ENCODE results near the gene EPDR1. TPM values are rescaled to one million over a fixed set of nuclear protein-coding genes. Genes with fewer than 3 reads are reported as not detected.

EPDR1 gene
- total RNA-seq, 3 donors from 2014 or later (not counting 1 experiment from before 2014, with no cell fraction given) = 1.4 to 2.1 (median 2.0) TPM

DNA sequence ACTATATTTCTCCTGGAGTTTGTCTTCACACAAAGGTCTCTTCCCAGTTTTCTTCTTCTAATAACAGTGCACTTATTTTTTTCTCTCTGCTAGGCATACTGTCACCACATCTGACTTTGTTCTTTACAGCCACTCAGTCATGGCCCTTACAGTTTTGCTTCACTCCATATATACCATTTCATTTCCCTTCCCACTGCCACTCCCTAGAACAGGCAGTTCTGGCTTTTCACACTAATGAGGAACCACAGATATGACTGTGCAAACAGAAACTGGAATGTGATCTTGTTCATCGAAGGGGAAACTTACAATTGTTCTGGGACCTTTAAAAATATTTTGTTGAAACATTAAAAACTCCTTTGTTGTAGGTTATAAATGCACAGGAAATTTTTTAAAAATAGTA is 67.3 kb downstream of the EPDR1 start:
- no peak overlapping the region for H3K27ac ChIP-seq (ENCODE audit: low read length)
- Mint-ChIP-seq H3K9me3 (no peaks in the 10 kb centered on the region), H3K36me3 (no peaks in the 10 kb centered on the region), H3K27me3 (ENCODE audit: low read depth in 2 of 2) (peaks cover 19% of the 10 kb centered on the region in 2 donors), H3K4me3 (no peak overlapping the region), H3K4me1 (no peaks in the 10 kb centered on the region), H3K27ac (no peak overlapping the region)
- ATAC-seq (no peak), DNase-seq (no peak)
- H3K4me1 ChIP-seq (ENCODE audit: control insufficient read depth, insufficient read depth, low read length) = no peaks in the 10 kb centered on the region
- no peak overlapping the region for H3K4me3 ChIP-seq (ENCODE audit: low read length)
- H3K36me3 ChIP-seq (ENCODE audit: control insufficient read depth, insufficient read depth, low read length) = no peaks in the 10 kb centered on the region
- TF ChIP-seq, protein P1, sequence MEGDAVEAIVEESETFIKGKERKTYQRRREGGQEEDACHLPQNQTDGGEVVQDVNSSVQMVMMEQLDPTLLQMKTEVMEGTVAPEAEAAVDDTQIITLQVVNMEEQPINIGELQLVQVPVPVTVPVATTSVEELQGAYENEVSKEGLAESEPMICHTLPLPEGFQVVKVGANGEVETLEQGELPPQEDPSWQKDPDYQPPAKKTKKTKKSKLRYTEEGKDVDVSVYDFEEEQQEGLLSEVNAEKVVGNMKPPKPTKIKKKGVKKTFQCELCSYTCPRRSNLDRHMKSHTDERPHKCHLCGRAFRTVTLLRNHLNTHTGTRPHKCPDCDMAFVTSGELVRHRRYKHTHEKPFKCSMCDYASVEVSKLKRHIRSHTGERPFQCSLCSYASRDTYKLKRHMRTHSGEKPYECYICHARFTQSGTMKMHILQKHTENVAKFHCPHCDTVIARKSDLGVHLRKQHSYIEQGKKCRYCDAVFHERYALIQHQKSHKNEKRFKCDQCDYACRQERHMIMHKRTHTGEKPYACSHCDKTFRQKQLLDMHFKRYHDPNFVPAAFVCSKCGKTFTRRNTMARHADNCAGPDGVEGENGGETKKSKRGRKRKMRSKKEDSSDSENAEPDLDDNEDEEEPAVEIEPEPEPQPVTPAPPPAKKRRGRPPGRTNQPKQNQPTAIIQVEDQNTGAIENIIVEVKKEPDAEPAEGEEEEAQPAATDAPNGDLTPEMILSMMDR (IDR thresholded peaks at IDR 0.05) = no peak
- intact Hi-C loops (cut with micrococcal nuclease) = no loop called here
- WGBS (ENCODE audit: insufficient coverage) = no CpG with 5 or more reads among the region's 1 CpG
- no peaks in the 10 kb centered on the region for H3K27me3 ChIP-seq (ENCODE audit: control insufficient read depth, insufficient read depth, low read length)
- no peaks in the 10 kb centered on the region for H3K9me3 ChIP-seq (ENCODE audit: control insufficient read depth, insufficient read depth, low read length)

DNA sequence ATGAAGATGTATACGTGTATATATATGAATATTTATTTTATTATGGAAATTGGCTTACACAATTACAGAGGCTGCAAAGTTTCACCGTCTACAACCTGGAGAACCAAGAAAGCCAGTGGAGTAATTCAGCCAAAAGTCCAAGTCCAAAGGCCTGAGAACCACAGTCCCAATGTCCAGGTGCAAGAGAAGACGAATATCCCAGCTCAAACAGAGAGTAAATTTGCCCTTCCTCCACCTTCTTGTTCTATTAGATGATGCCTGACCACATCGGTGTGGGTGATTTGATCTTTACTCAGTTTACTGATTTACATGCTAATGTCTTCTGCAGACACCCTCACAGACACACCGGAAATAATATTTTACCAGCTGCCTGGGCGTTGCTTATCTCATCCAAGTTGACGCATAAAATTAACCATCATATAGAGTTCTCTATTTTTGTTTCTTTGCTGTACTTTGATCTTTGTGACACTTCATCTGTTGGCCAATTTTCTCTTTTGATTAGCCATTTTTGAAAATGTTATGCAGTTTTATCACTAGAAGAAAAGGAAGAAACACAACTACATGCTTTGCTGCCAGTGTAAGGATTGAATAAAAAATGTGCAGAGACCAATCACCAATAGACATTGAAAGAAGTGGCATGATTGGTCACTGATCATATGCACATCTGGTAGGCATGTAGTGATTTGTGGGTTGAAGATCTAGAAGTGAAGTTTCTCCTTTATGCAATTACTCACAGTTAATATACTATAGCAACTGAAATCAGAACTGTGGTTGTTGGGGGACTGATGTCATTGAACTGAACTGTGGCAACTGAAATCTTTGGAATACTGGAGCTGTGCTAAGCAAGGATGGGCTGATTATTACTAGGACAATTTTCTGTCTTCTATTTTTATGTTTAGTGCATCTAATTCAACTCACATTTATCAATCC is 68.5 kb downstream of the EPDR1 start:
- H3K4me3 ChIP-seq (ENCODE audit: low read length) = no peak overlapping the region
- H3K4me1 ChIP-seq (ENCODE audit: control insufficient read depth, insufficient read depth, low read length) = no peaks in the 10 kb centered on the region
- Mint-ChIP-seq H3K9me3 (no peaks in the 10 kb centered on the region), H3K27me3 (ENCODE audit: low read depth in 2 of 2) (peaks cover 6 to 10% of the 10 kb centered on the region in 2 donors), H3K27ac (no peak overlapping the region), H3K36me3 (no peaks in the 10 kb centered on the region), H3K4me3 (no peak overlapping the region), H3K4me1 (no peaks in the 10 kb centered on the region)
- ATAC-seq (no peak), DNase-seq (no peak)
- no peaks in the 10 kb centered on the region for H3K36me3 ChIP-seq (ENCODE audit: control insufficient read depth, insufficient read depth, low read length)
- H3K27ac ChIP-seq (ENCODE audit: low read length) = no peak overlapping the region
- TF ChIP-seq, protein P1 (IDR thresholded peaks at IDR 0.05) = no peak
- H3K9me3 ChIP-seq (ENCODE audit: control insufficient read depth, insufficient read depth, low read length) = no peaks in the 10 kb centered on the region
- WGBS (ENCODE audit: insufficient coverage) = 87% methylated on average over 6 of the region's 7 CpGs
- intact Hi-C loops (cut with micrococcal nuclease) = no loop called here
- H3K27me3 ChIP-seq (ENCODE audit: control insufficient read depth, insufficient read depth, low read length) = no peaks in the 10 kb centered on the region

DNA sequence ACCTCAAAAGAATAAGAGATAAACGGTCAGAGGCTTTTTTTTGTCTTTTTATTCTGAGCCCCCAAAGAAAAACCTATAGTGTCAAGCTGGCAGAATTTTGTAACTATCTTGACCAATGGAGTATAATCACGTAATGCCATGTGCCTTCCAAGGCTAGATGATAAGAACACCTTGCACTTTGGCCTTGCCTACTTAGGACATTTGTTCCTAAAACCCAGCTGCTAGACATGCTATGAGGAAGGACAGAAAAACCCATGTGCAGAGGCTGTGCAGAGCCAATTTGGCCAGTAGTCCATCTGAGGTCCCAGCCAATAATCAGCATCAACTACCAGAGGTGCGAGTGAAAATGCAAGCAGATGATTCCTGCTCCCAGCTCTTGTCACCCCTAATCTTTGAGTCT is 69.9 kb downstream of the EPDR1 start:
- H3K27ac ChIP-seq (ENCODE audit: low read length) = no peak overlapping the region
- DNase-seq (no peak), ATAC-seq (no peak)
- intact Hi-C loops (cut with micrococcal nuclease) = no loop called here
- no peaks in the 10 kb centered on the region for H3K36me3 ChIP-seq (ENCODE audit: control insufficient read depth, insufficient read depth, low read length)
- no peaks in the 10 kb centered on the region for H3K4me1 Mint-ChIP-seq
- no peaks in the 10 kb centered on the region for H3K9me3 Mint-ChIP-seq
- no peak overlapping the region for H3K4me3 Mint-ChIP-seq
- H3K4me1 ChIP-seq (ENCODE audit: control insufficient read depth, insufficient read depth, low read length) = no peaks in the 10 kb centered on the region
- WGBS (ENCODE audit: insufficient coverage) = 82% methylated on average over 3 of the region's 3 CpGs
- H3K27me3 ChIP-seq (ENCODE audit: control insufficient read depth, insufficient read depth, low read length) = no peaks in the 10 kb centered on the region
- TF ChIP-seq, protein P1 (IDR thresholded peaks at IDR 0.05) = no peak
- H3K27me3 Mint-ChIP-seq (ENCODE audit: low read depth in 2 of 2) = peaks cover 5 to 10% of the 10 kb centered on the region in 2 donors
- H3K36me3 Mint-ChIP-seq = no peaks in the 10 kb centered on the region
- H3K9me3 ChIP-seq (ENCODE audit: control insufficient read depth, insufficient read depth, low read length) = no peaks in the 10 kb centered on the region
- no peak overlapping the region for H3K27ac Mint-ChIP-seq
- no peak overlapping the region for H3K4me3 ChIP-seq (ENCODE audit: low read length)
